Hematopoietic multipotent progenitor cell treated with erythropoietin and hydrocortisone succinate and interleukin-3 and kit ligand, for 8 days (in vitro differentiated cells): ENCODE measurements around the gene SLCO1A2.

ENCODE experiments used
- DNase-seq: peaks from one replicate; pipeline ENCODE4 v3.0.0-alpha.2; 2015

SLCO1A2 gene

GRCh38 chr12:21328578-21328977, 6.1 kb downstream of the SLCO1A2 start:
- no peak for DNase-seq

- DNase-seq: no peak
Measured at GRCh38 chr12:21324551-21324950, 10.2 kb downstream of the SLCO1A2 start.

GRCh38 chr12:21323736-21324135, 11.0 kb downstream of the SLCO1A2 start:
- DNase-seq: no peak

GRCh38 chr12:21308785-21309184, 25.9 kb downstream of the SLCO1A2 start:
- DNase-seq: no peak

- DNase-seq: no peak
Measured at GRCh38 chr12:21305661-21306060, 29.1 kb downstream of the SLCO1A2 start.

GRCh38 chr12:21300632-21301031, 34.1 kb downstream of the SLCO1A2 start:
- DNase-seq: no peak

- peak; percentile 16 for DNase-seq
Measured at GRCh38 chr12:21296751-21297406, 37.8 kb downstream of the SLCO1A2 start.

- no peak for DNase-seq
Measured at GRCh38 chr12:21296348-21296747, 38.4 kb downstream of the SLCO1A2 start.

- no peak for DNase-seq
Measured at GRCh38 chr12:21294176-21294575, 40.5 kb downstream of the SLCO1A2 start.

- no peak for DNase-seq
Measured at GRCh38 chr12:21292111-21292510, 42.6 kb downstream of the SLCO1A2 start.

- no peak for DNase-seq
Measured at GRCh38 chr12:21289698-21290097, 45.0 kb downstream of the SLCO1A2 start.

- no peak for DNase-seq
Measured at GRCh38 chr12:21276826-21277225, 57.9 kb downstream of the SLCO1A2 start.

GRCh38 chr12:21265932-21266331, 68.8 kb downstream of the SLCO1A2 start:
- no peak for DNase-seq

- DNase-seq: no peak
Measured at GRCh38 chr12:21264232-21264631, 70.5 kb downstream of the SLCO1A2 start.

- DNase-seq: no peak
Measured at GRCh38 chr12:21257172-21257571, 77.5 kb downstream of the SLCO1A2 start.

- DNase-seq: no peak
Measured at GRCh38 chr12:21252070-21252469, 82.6 kb downstream of the SLCO1A2 start.

GRCh38 chr12:21248679-21249078, 86.0 kb downstream of the SLCO1A2 start:
- peak; percentile 11 for DNase-seq

GRCh38 chr12:21239866-21240265, 94.9 kb downstream of the SLCO1A2 start:
- DNase-seq: no peak

- DNase-seq: no peak
Measured at GRCh38 chr12:21234395-21234794, 100.3 kb downstream of the SLCO1A2 start.

GRCh38 chr12:21223930-21224329, 110.8 kb downstream of the SLCO1A2 start:
- DNase-seq: no peak

- DNase-seq: no peak
Measured at GRCh38 chr12:21221778-21222177, 112.9 kb downstream of the SLCO1A2 start.

GRCh38 chr12:21221072-21221471, 113.6 kb downstream of the SLCO1A2 start:
- no peak for DNase-seq

GRCh38 chr12:21220266-21220665, 114.5 kb downstream of the SLCO1A2 start:
- DNase-seq: no peak

GRCh38 chr12:21219206-21219605, 115.5 kb downstream of the SLCO1A2 start:
- DNase-seq: no peak
